IPS-11a (cell line): ENCODE data around the gene TMEM53.

ENCODE experiments used
- H3K4me3 ChIP-seq: one replicate; pipeline ENCODE4 v1.5.1; 2013; ENCODE audit warnings: low read depth, low read length, control low read depth

TMEM53 gene

GRCh38 chr1:44631647-44632539 lies 42.4 kb downstream of the TMEM53 start:
- H3K4me3 ChIP-seq = peak overlapping the region; percentile 65

- peak overlapping the region; percentile 65 for H3K4me3 ChIP-seq
These were observed 43.0 kb downstream of the TMEM53 start for GRCh38 chr1:44631333-44631646.

- H3K4me3 ChIP-seq = no peak overlapping the region
These were observed 44.2 kb downstream of the TMEM53 start for GRCh38 chr1:44630116-44630515.

- no peak overlapping the region for H3K4me3 ChIP-seq
These were observed 45.1 kb downstream of the TMEM53 start for GRCh38 chr1:44628962-44629756.

- no peak overlapping the region for H3K4me3 ChIP-seq
These were observed 48.9 kb downstream of the TMEM53 start for GRCh38 chr1:44625348-44625747.

- no peak overlapping the region for H3K4me3 ChIP-seq
These were observed 49.9 kb downstream of the TMEM53 start for GRCh38 chr1:44624268-44624901.

- H3K4me3 ChIP-seq = no peak overlapping the region
These were observed 52.4 kb downstream of the TMEM53 start for GRCh38 chr1:44621841-44622286.

GRCh38 chr1:44620072-44620471 lies 54.2 kb downstream of the TMEM53 start:
- no peak overlapping the region for H3K4me3 ChIP-seq

GRCh38 chr1:44619261-44619900 lies 54.9 kb downstream of the TMEM53 start:
- H3K4me3 ChIP-seq = no peak overlapping the region

GRCh38 chr1:44617703-44618029 lies 56.6 kb downstream of the TMEM53 start:
- no peak overlapping the region for H3K4me3 ChIP-seq

GRCh38 chr1:44616991-44617702 lies 57.1 kb downstream of the TMEM53 start:
- H3K4me3 ChIP-seq = peak overlapping the region; percentile 45

- peak overlapping the region; percentile 45 for H3K4me3 ChIP-seq
These were observed 57.8 kb downstream of the TMEM53 start for GRCh38 chr1:44616284-44616990.

GRCh38 chr1:44613941-44614340 lies 60.3 kb downstream of the TMEM53 start:
- H3K4me3 ChIP-seq = no peak overlapping the region

- no peak overlapping the region for H3K4me3 ChIP-seq
These were observed 62.4 kb downstream of the TMEM53 start for GRCh38 chr1:44611866-44612265.

GRCh38 chr1:44611419-44611818 lies 62.9 kb downstream of the TMEM53 start:
- H3K4me3 ChIP-seq = no peak overlapping the region

GRCh38 chr1:44610527-44611148 lies 63.6 kb downstream of the TMEM53 start:
- H3K4me3 ChIP-seq = no peak overlapping the region

GRCh38 chr1:44609768-44610526 lies 64.3 kb downstream of the TMEM53 start:
- no peak overlapping the region for H3K4me3 ChIP-seq

- no peak overlapping the region for H3K4me3 ChIP-seq
These were observed 64.9 kb downstream of the TMEM53 start for GRCh38 chr1:44609412-44609767.

- no peak overlapping the region for H3K4me3 ChIP-seq
These were observed 66.1 kb downstream of the TMEM53 start for GRCh38 chr1:44608141-44608540.
